ENCODE data around the gene CADPS2. TPM values are rescaled to one million over a fixed set of nuclear protein-coding genes. Genes with fewer than 3 reads are reported as not detected.

The CADPS2 gene
- total RNA-seq, 1 experiment from 2014 or later = 7.4 TPM

DNA sequence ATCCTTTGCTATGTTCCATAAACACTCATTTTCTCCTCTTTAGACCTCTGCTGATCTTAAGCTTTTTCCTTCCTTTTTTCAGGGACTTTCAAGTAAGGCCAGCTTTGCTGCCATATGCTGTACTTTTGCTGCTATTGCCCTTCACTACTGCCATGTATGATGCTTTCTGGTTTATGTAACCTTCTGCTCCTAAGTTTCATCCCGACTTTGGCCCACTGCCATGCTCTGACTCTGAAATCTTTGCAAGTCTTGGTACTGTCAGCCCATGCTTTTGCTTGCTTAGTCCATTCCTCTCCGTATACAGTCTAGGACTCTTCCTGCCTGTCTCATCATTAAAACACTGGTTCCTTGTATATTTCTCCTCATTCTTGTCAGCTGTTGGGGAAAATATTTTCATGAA is 339.8 kb downstream of the CADPS2 start:
- Mint-ChIP-seq H3K27me3 (ENCODE audit: insufficient read depth, unreplicated experiment) (no peaks in the 10 kb centered on the region), H3K36me3 (ENCODE audit: insufficient read depth, unreplicated experiment) (no peaks in the 10 kb centered on the region), H3K27ac (ENCODE audit: low read depth, unreplicated experiment) (no peak overlapping the region), H3K9me3 (ENCODE audit: unreplicated experiment) (no peaks in the 10 kb centered on the region), H3K4me3 (ENCODE audit: unreplicated experiment) (no peak overlapping the region), H3K4me1 (ENCODE audit: insufficient read depth, unreplicated experiment) (no peaks in the 10 kb centered on the region)
- TF ChIP-seq, protein P1, sequence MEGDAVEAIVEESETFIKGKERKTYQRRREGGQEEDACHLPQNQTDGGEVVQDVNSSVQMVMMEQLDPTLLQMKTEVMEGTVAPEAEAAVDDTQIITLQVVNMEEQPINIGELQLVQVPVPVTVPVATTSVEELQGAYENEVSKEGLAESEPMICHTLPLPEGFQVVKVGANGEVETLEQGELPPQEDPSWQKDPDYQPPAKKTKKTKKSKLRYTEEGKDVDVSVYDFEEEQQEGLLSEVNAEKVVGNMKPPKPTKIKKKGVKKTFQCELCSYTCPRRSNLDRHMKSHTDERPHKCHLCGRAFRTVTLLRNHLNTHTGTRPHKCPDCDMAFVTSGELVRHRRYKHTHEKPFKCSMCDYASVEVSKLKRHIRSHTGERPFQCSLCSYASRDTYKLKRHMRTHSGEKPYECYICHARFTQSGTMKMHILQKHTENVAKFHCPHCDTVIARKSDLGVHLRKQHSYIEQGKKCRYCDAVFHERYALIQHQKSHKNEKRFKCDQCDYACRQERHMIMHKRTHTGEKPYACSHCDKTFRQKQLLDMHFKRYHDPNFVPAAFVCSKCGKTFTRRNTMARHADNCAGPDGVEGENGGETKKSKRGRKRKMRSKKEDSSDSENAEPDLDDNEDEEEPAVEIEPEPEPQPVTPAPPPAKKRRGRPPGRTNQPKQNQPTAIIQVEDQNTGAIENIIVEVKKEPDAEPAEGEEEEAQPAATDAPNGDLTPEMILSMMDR (IDR thresholded peaks at IDR 0.05; ENCODE audit: unreplicated experiment) = no peak
- peak; percentile 27 for DNase-seq (ENCODE audit: unreplicated experiment)
- ChIA-PET POLR2A (no interaction called here), CTCF (interaction anchor here (0.6 kb wide), 2 partner anchors 315 to 468 kb away, joined by 3 to 5 read pairs; no protein-coding TSS in a partner anchor)
- intact Hi-C loops (cut with micrococcal nuclease) = no loop called here
- BruUV-seq (replicated peaks) = no TSS peak

- Mint-ChIP-seq H3K4me1 (ENCODE audit: insufficient read depth, unreplicated experiment) (no peaks in the 10 kb centered on the region), H3K27me3 (ENCODE audit: insufficient read depth, unreplicated experiment) (no peaks in the 10 kb centered on the region), H3K27ac (ENCODE audit: low read depth, unreplicated experiment) (no peak overlapping the region), H3K36me3 (ENCODE audit: insufficient read depth, unreplicated experiment) (no peaks in the 10 kb centered on the region), H3K4me3 (ENCODE audit: unreplicated experiment) (no peak overlapping the region), H3K9me3 (ENCODE audit: unreplicated experiment) (no peaks in the 10 kb centered on the region)
- BruUV-seq (replicated peaks) = no TSS peak
- intact Hi-C loops (cut with micrococcal nuclease) = no loop called here
- TF ChIP-seq, protein P1 (IDR thresholded peaks at IDR 0.05; ENCODE audit: unreplicated experiment) = no peak
- DNase-seq (ENCODE audit: unreplicated experiment) = no peak
- ChIA-PET POLR2A (no interaction called here), CTCF (interaction anchor here (1.2 kb wide), 1 partner anchor 12 kb away, joined by 3 read pairs; no protein-coding TSS in a partner anchor)
These were observed 341.8 kb downstream of the CADPS2 start for GRCh38 chr7:122544463-122544862.

DNA sequence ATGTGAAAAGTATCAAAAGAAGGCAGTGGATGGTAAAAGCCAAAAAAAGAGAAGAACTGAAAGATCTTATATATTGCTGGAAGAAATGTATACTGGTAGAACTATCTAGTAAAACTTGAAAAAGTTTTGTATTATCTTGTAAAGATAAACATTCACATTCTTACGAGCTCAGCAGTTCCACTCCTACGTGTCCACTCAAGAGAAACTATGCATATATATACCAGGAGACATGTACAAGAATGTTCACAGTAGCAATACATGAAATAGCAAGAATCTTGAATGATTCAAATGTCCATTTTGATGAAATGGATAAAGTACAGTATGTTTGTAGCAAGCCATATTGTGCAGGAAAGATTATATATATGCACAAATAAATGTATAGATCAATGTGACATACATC is 342.4 kb downstream of the CADPS2 start:
- ChIA-PET CTCF (interaction anchor here (0.6 to 1.2 kb wide), 2 partner anchors 11 to 376 kb away, joined by 3 read pairs; no protein-coding TSS in a partner anchor), POLR2A (no interaction called here)
- DNase-seq (ENCODE audit: unreplicated experiment) = no peak
- intact Hi-C loops (cut with micrococcal nuclease) = no loop called here
- H3K36me3 Mint-ChIP-seq (ENCODE audit: insufficient read depth, unreplicated experiment) = no peaks in the 10 kb centered on the region
- H3K27ac Mint-ChIP-seq (ENCODE audit: low read depth, unreplicated experiment) = no peak overlapping the region
- TF ChIP-seq, protein P1 (IDR thresholded peaks at IDR 0.05; ENCODE audit: unreplicated experiment) = no peak
- no peak overlapping the region for H3K4me3 Mint-ChIP-seq (ENCODE audit: unreplicated experiment)
- no TSS peak for BruUV-seq (replicated peaks)
- no peaks in the 10 kb centered on the region for H3K9me3 Mint-ChIP-seq (ENCODE audit: unreplicated experiment)
- H3K4me1 Mint-ChIP-seq (ENCODE audit: insufficient read depth, unreplicated experiment) = no peaks in the 10 kb centered on the region
- no peaks in the 10 kb centered on the region for H3K27me3 Mint-ChIP-seq (ENCODE audit: insufficient read depth, unreplicated experiment)

GRCh38 chr7:122543166-122543565 is 343.1 kb downstream of the CADPS2 start:
- no peaks in the 10 kb centered on the region for H3K9me3 Mint-ChIP-seq (ENCODE audit: unreplicated experiment)
- POLR2A ChIA-PET = no interaction called here
- no peaks in the 10 kb centered on the region for H3K36me3 Mint-ChIP-seq (ENCODE audit: insufficient read depth, unreplicated experiment)
- CTCF ChIA-PET = interaction anchor here (0.6 to 1.6 kb wide), 3 partner anchors 12 to 377 kb away, joined by 3 to 4 read pairs (median 3); no protein-coding TSS in a partner anchor
- H3K4me3 Mint-ChIP-seq (ENCODE audit: unreplicated experiment) = no peak overlapping the region
- DNase-seq (ENCODE audit: unreplicated experiment) = no peak
- intact Hi-C loops (cut with micrococcal nuclease) = no loop called here
- BruUV-seq (replicated peaks) = no TSS peak
- H3K27me3 Mint-ChIP-seq (ENCODE audit: insufficient read depth, unreplicated experiment) = no peaks in the 10 kb centered on the region
- H3K4me1 Mint-ChIP-seq (ENCODE audit: insufficient read depth, unreplicated experiment) = no peaks in the 10 kb centered on the region
- H3K27ac Mint-ChIP-seq (ENCODE audit: low read depth, unreplicated experiment) = no peak overlapping the region
- TF ChIP-seq, protein P1 (IDR thresholded peaks at IDR 0.05; ENCODE audit: unreplicated experiment) = no peak

Data from MCF 10A (cell line).